ENCODE data around the gene SPG7. TPM values are rescaled to one million over a fixed set of nuclear protein-coding genes. Genes with fewer than 3 reads are reported as not detected.

The SPG7 gene
- total RNA-seq, 1 donor from 2014 or later: 98.8 TPM

- TF ChIP-seq CTCF (IDR thresholded peaks at IDR 0.05): no peak
These were observed 29.3 kb downstream of the SPG7 start for GRCh38 chr16:89537549-89537925.

GRCh38 chr16:89538286-89538685 is 30.1 kb downstream of the SPG7 start:
- Histone ChIP-seq H3K27me3 (ENCODE audit: low read depth) (no peaks in the 10 kb centered on the region), H3K4me1 (peaks cover 15% of the 10 kb centered on the region), H3K27ac (no peak overlapping the region), H3K36me3 (peaks cover 63% of the 10 kb centered on the region), H3K4me3 (no peak overlapping the region), H3K9me3 (no peaks in the 10 kb centered on the region)
- ATAC-seq (no peak), DNase-seq (no peak)
- TF ChIP-seq CTCF (IDR thresholded peaks at IDR 0.05): no peak
- intact Hi-C loops (cut with DNase I): no loop called here

More at GRCh38 chr16:89537549-89537925, 29.3 kb downstream of the SPG7 start:
- Histone ChIP-seq H3K27me3 (ENCODE audit: low read depth) (no peaks in the 10 kb centered on the region), H3K9me3 (no peaks in the 10 kb centered on the region), H3K4me1 (peaks cover 15% of the 10 kb centered on the region), H3K27ac (no peak overlapping the region), H3K4me3 (no peak overlapping the region), H3K36me3 (peaks cover 71% of the 10 kb centered on the region)
- intact Hi-C loops (cut with DNase I): no loop called here
- ATAC-seq: no peak
- no peak for DNase-seq

- TF ChIP-seq CTCF (IDR thresholded peaks at IDR 0.05): no peak
- no peak for DNase-seq
- peaks cover 59% of the 10 kb centered on the region for H3K36me3 ChIP-seq
These were observed 32.4 kb downstream of the SPG7 start for GRCh38 chr16:89540557-89540956.

GRCh38 chr16:89541792-89542191 is 33.6 kb downstream of the SPG7 start:
- Histone ChIP-seq H3K27me3 (ENCODE audit: low read depth) (no peaks in the 10 kb centered on the region), H3K36me3 (peaks cover 67% of the 10 kb centered on the region), H3K4me1 (no peaks in the 10 kb centered on the region), H3K27ac (no peak overlapping the region), H3K4me3 (no peak overlapping the region), H3K9me3 (no peaks in the 10 kb centered on the region)
- intact Hi-C loops (cut with DNase I): no loop called here
- no peak for DNase-seq
- TF ChIP-seq CTCF (IDR thresholded peaks at IDR 0.05): no peak
- no peak for ATAC-seq

More at GRCh38 chr16:89540557-89540956, 32.4 kb downstream of the SPG7 start:
- no peaks in the 10 kb centered on the region for H3K27me3 ChIP-seq (ENCODE audit: low read depth)
- no peak overlapping the region for H3K27ac ChIP-seq
- ATAC-seq: no peak
- H3K4me3 ChIP-seq: no peak overlapping the region
- H3K9me3 ChIP-seq: no peaks in the 10 kb centered on the region
- intact Hi-C loops (cut with DNase I): no loop called here
- no peaks in the 10 kb centered on the region for H3K4me1 ChIP-seq

- Histone ChIP-seq H3K4me3 (no peak overlapping the region), H3K36me3 (peaks cover 69% of the 10 kb centered on the region), H3K27ac (no peak overlapping the region), H3K4me1 (no peaks in the 10 kb centered on the region), H3K9me3 (no peaks in the 10 kb centered on the region), H3K27me3 (ENCODE audit: low read depth) (no peaks in the 10 kb centered on the region)
- ATAC-seq: no peak
- no peak for DNase-seq
- no peak for TF ChIP-seq CTCF (IDR thresholded peaks at IDR 0.05)
- intact Hi-C loops (cut with DNase I): no loop called here
These were observed 35.9 kb downstream of the SPG7 start for GRCh38 chr16:89544113-89544512.

GRCh38 chr16:89544713-89545043 is 36.5 kb downstream of the SPG7 start:
- Histone ChIP-seq H3K4me1 (no peaks in the 10 kb centered on the region), H3K36me3 (peaks cover 75% of the 10 kb centered on the region), H3K9me3 (no peaks in the 10 kb centered on the region), H3K27ac (no peak overlapping the region), H3K27me3 (ENCODE audit: low read depth) (no peaks in the 10 kb centered on the region), H3K4me3 (no peak overlapping the region)
- no peak for DNase-seq
- peak in 1 of 2 donors; percentile 7 for ATAC-seq
- intact Hi-C loops (cut with DNase I): no loop called here
- TF ChIP-seq CTCF (IDR thresholded peaks at IDR 0.05): no peak
